Left ventricle myocardium superior (tissue), 1 donor: ENCODE measurements around the gene RETREG3. TPM values are rescaled to one million over a fixed set of nuclear protein-coding genes. Genes with fewer than 3 reads are reported as not detected.
"Not testable (repeated sequence)": the region's sequence is repeated elsewhere in the genome, so short reads cannot be mapped to it uniquely, and the experiment has no call there.

Experiments used
- ATAC-seq: fragments of 200-7000 bp; cut with Tn5 transposase; one replicate; pipeline ENCODE4 v1.9.1; 2020; ENCODE audit warnings: mild to moderate bottlenecking, moderate library complexity
- DNase-seq: peaks from one replicate; pipeline ENCODE4 v3.0.0-alpha.2; 2020
- intact Hi-C: fragments of 100-400 bp; cut with micrococcal nuclease; formaldehyde crosslinking; loops from one replicate; pipeline ENCODE4 v1.11.0; 2022
- total RNA-seq: library from RNA; stranded (reverse); fragmentation: NEBNext Ultra II Directional; extraction: Animal tissue kit (Norgen Biotek cat#: 25700); gene quantifications from one replicate; pipeline ENCODE4 v1.2.1, GENCODE V29; 2021
- donor health status: DM: no; HTN: yes; CAD: no; lungs with severe emphysema.

RETREG3 gene
- total RNA-seq, 1 donor from 2014 or later: 25.7 TPM

DNA sequence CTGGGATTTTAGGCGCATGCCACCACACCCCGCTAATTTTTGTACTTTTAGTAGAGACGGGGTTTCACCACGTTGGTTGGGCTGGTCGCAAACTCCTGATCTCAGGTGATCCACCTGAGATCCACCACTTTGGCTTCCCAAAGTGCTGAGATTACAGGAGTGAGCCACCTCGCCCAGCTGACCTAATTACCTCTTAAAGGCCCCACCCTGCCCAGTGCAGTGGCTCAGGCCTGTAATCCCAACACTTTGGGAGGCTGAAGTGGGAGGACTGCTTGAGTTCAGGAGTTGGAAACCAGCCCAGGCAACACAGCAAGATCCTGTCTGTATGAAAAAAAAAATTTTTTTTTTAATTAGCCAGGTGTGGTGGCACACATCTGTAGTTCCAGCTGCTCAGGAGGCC, 50.1 kb downstream of the RETREG3 start:
- intact Hi-C loops: no loop called here
- peak; percentile 25 for DNase-seq
- ATAC-seq: no peak

DNA sequence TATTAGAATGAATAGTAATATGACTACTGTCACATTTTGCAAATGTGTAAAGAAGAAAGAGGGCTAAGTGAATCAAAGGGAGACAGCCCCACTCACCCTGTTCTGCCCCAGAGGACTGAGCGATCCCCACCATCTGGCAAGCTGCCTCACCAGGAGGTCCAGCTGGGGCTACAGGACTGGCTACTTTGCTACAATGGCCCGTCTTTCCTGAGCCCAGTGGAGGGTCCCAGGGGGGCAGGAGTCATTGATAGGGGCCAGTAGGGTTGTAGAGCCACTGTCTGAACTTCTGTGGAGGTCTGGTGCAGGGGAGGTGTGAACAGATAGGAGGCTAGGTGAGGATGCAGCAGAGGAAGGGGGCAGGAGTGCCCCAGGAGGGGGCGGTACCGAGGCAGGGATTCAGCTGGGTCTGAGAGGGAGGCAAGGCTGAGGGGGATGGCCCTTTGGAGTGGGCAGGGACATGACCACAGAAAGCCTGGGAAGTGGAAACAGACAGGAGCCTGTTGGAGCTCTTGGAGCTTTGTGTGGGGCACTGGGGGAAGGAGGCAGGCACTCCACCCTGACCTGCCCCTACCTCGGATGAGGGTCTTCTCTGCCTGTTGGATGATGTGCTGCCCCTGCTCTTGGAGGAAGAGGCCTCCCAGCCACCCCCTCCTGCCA, 53.1 kb downstream of the RETREG3 start:
- ATAC-seq, intact Hi-C loops: not testable (repeated sequence)
- DNase-seq: peak; percentile 22

DNA sequence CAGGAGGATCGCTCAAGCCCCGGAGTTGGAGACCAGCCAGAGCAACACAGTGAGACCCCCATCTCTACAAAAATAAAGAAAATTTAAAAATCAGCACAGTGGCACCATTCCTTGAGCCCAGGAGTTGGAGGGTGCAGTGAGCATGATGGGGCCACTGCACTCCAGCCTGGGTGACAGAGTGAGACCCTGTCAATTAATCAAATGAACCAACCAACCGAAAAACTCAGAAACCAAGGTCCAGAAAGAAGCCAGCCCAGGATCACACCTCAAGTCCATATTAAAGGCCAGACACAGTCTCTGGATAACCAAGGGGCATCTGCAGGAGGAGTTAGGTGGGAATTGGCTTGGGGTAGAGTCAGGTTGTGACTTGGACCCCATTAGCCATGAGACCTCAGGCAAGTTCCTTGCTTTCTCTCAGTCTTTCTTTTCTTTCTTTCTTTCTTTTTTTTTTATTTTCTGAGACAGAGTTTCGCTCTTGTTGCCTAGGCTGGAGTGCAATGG, 54.0 kb downstream of the RETREG3 start:
- ATAC-seq: peak; percentile 1

DNA sequence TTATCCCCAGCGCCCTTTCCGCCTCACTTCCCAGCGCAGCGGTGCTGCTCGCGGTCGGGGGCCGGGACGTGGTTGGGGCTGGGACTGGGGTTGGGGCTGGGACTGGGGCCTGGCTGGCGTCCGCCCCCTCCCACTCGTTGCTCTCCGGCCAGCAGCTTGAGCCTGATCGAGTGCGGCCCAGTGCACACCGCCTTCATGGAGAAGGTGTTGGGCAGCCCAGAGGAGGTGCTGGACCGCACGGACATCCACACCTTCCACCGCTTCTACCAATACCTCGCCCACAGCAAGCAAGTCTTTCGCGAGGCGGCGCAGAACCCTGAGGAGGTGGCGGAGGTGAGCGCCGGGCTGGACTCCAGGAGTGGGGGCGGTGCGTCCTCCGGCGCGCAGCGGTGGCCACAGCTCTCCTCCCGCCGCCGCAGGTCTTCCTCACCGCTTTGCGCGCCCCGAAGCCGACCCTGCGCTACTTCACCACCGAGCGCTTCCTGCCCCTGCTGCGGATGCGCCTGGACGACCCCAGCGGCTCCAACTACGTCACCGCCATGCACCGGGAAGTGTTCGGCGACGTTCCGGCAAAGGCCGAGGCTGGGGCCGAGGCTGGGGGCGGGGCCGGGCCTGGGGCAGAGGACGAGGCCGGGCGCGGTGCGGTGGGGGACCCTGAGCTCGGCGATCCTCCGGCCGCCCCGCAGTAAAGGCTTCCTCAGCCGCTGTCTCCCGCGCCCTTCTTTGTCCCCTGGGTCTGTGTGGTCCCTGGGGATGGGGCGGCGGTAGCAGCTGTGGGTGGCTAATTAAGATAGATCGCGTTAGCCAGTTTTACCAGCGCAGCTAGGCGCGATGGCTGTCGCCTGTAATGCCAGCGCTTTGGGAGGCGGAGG, 54.7 kb downstream of the RETREG3 start:
- intact Hi-C loops: no loop called here
- DNase-seq (peak; percentile 93), ATAC-seq (peak; percentile 94)

More for the DNA sequence above, 54.0 kb downstream of the RETREG3 start:
- DNase-seq: no peak
- intact Hi-C loops: no loop called here

DNA sequence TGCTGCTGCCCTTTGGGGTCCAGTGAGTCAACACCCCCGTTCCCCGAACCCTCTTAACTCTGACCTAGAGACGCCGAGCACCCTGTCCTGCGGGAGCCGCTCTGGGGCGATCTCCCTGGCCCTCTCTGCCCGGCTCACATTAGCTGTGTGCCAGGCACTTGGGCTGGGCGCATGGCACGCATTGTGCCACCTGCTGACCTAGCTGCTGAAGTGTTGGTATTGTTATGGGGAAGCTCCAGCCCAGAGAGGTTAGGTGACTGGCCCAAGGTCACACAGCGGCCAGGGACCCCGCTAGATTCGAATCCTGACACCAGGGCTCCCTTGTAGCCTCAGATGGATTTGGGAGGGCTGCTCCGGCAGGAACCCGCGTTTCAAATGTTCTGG, 55.3 kb downstream of the RETREG3 start:
- intact Hi-C loops: no loop called here
- DNase-seq (no peak), ATAC-seq (peak; percentile 14)

DNA sequence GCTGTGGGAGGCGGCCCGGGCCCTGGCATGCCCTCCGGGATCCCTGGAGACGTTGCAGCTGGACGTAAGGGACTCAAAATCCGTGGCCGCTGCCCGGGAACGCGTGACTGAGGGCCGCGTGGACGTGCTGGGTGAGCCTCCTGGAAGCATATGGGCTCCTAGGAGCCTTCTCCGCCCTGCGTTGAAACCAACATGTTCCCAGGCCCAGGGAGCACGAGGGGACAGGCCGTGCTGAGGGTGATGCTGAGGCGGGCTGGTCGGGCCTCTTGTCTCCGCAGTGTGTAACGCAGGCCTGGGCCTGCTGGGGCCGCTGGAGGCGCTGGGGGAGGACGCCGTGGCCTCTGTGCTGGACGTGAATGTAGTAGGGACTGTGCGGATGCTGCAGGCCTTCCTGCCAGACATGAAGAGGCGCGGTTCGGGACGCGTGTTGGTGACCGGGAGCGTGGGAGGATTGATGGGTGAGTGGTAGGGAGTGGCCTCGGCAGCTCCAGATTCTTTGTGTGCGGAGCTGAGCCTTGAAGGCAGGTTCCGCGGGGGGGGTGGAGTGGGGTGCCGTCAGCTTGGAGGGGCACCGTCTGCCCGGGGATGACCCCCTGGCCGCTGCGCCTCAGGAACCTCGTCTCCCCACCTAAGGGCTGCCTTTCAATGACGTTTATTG, 55.9 kb downstream of the RETREG3 start:
- ATAC-seq: no peak
- intact Hi-C loops: no loop called here
- DNase-seq: no peak

DNA sequence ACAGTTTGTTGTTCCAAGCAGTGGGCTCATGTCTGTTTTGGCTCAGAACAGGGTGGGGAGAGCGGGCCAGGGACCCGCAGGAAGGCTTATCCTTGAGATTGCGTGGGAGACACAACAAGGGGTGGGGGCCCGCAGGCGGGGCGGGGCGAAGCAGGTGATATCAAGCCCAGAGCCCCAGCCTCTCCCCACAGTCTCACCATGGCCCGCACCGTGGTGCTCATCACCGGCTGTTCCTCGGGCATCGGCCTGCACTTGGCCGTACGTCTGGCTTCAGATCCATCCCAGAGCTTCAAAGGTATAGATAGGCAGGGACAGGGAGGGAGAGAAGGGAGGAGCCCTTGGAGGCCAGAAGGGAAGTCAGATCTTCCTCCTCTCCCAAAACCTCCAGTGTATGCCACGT, 56.4 kb downstream of the RETREG3 start, which contains the start of gene HSD17B1:
Gene HSD17B1, plus strand, starts transcription at position 188 of the 400 bp plus-strand sequence. Its CDS starts 11 bp downstream, at position 199.
- intact Hi-C loops, DNase-seq, ATAC-seq: not testable (repeated sequence)

DNA sequence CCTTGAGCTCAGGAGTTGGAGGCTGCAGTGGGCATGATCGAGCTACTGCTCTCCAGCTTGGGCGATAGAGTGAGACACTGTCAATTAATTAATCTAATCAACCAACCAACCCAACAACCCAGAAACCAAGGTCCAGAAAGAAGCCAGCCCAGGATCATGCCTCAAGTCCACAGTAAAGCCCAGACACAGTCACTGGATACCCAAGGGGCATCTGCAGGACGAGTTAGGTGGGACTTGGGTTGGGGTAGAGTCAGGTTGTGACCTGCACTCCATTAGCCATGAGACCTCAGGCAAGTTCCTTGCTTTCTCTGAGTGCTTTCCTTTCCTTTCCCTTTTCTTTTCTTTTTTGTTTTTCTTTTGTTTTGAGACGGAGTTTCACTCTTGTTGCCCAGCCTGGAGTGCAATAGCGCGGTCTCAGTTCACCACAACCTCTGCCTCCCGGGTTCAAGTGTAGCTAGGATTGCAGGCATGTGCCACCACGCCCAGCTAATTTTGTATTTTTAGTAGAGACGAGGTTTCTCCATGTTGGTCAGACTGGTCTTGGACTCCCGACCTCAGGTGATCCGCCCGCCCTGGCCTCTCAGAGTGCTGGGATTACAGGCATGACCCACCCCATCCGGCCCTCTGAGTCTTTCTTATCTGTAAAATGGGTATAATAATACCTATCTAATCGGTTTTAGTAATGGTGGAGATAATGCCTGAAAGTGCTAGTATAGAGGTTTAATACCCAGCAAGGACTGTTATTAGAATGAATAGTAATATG, 60.0 kb downstream of the RETREG3 start:
- ATAC-seq (no peak), DNase-seq (no peak)
- intact Hi-C loops: no loop called here

DNA sequence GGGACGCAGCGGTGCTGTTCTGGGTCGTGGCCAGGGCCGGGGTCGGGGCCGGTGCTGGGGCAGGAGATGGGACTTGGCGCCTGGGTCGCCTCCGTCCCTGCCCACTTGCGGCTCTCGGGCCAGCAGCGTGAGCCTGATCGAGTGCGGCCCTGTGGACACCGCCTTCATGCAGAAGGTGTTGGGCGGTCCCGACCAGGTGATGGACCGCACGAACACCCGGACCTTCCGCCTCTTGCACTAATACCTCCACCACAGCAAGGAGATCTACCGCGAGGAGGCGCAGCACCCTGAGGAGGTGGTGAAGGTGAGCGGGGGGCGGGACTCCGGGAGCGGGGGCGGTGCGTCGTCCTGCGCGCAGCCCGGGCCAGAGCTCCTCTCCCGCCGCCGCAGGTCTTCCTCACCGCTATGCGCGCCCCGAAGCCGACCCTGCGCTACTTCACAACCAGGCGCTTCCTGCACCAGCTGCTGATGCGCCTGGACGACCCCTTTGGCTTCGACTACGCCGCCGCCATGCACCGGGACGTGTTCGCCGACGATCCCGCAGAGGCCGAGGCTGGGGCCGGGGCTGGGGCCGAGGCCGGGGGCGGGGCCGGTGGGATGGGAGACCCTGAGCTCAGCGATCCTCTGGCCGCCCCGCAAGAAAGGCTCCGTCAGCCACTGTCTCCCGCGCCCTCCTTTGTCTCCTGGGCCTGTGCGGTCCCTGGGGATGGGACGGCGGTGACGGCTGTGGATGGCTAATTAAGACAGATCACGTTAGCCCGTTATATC, 60.9 kb downstream of the RETREG3 start:
- DNase-seq: peak; percentile 78
- peak; percentile 68 for ATAC-seq
- intact Hi-C loops: no loop called here

DNA sequence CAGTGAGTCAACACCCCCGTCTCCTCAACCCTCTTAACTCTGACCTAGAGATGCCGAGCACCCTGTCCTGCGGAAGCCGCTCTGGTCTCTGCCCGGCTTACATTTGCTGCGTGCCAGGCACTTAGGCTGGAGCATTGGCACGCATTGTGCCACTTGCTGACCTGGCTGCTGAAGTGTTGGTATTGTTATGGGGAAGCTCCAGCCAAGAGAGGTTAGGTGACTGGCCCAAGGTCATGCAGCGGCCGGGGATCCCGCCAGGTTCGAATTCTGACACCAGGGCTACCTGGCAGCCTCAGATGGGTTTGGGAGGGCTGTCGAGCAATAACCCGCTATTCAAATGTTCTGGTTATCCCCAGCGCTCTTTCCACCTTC, 61.5 kb downstream of the RETREG3 start:
- intact Hi-C loops: no loop called here
- DNase-seq (peak; percentile 75), ATAC-seq (peak; percentile 79)

DNA sequence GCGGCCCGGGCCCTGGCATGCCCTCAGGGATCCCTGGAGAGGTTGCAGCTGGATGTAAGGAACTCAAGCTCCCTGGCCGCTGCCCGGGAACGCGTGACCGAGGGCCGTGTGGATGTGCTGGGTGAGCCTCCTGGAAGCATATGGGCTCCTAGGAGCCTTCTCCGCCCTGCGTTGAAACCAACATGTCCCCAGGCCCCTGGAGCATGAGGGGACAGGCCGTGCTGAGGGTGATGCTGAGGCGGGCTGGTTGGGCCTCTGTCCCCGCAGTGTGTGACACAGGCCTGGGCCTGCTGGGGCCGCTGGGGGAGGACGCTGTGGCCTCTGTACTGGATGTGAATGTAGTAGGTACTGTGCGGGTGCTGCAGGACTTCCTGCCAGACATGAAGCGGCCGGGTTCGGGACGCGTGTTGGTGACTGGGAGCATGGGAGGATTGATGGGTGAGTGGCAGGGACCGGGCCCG, 62.1 kb downstream of the RETREG3 start:
- ATAC-seq (peak; percentile 4), DNase-seq (no peak)
- intact Hi-C loops: no loop called here

DNA sequence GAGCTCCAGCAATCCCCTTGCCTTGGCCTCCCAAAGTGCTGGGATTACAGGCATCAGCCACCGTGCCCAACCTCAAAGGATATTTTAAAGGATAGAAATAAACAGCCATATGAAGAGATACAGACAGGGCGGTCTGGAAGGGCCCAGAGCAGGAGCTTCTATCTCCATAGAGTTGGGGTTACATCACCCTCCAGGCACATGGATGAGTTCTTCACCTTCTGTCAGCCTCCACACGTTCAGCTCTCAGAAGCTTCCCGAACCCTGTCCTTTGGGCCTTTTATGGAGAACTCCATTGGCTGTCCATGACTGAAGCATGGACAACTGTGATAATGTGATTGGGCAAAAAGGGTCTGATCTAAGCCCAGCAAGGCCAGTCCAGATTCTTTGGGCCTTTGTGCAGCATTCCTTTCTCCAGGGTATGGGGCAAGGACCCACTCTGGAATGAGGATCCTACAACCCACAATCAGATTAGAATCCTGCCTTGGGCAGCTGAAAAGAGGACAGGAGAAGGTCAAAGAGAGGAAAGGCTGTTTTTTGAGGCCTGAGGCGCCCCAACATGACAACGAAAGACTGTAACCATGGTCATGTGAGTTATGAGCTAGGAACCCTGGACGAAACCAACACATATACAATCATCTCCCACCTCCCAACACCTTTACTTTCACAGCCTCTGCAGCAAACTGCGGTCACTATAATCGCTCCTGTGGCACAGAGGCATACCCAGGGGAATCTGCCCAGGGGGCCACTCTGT, 63.2 kb downstream of the RETREG3 start:
- intact Hi-C loops, DNase-seq, ATAC-seq: not testable (repeated sequence)

DNA sequence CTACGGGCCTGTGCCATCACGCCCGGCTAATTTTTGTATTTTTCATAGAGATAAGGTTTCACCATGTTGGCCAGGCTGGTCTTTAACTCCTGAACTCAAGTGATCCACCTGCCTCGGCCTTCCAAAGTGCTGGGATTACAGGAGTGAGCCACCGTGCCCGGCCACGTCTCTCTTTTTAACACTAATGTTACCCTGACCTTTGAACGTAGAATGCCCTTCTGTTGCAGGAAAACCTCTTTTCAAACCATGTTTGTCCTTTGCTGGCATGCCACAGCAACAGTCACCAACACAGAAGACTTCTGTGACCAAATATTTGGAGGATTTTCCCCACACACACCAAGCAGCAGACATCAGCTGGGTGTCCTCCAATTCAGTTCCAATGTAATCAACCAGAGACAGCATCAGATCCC, 64.3 kb downstream of the RETREG3 start:
- DNase-seq (no peak), ATAC-seq (no peak)
- intact Hi-C loops: no loop called here

DNA sequence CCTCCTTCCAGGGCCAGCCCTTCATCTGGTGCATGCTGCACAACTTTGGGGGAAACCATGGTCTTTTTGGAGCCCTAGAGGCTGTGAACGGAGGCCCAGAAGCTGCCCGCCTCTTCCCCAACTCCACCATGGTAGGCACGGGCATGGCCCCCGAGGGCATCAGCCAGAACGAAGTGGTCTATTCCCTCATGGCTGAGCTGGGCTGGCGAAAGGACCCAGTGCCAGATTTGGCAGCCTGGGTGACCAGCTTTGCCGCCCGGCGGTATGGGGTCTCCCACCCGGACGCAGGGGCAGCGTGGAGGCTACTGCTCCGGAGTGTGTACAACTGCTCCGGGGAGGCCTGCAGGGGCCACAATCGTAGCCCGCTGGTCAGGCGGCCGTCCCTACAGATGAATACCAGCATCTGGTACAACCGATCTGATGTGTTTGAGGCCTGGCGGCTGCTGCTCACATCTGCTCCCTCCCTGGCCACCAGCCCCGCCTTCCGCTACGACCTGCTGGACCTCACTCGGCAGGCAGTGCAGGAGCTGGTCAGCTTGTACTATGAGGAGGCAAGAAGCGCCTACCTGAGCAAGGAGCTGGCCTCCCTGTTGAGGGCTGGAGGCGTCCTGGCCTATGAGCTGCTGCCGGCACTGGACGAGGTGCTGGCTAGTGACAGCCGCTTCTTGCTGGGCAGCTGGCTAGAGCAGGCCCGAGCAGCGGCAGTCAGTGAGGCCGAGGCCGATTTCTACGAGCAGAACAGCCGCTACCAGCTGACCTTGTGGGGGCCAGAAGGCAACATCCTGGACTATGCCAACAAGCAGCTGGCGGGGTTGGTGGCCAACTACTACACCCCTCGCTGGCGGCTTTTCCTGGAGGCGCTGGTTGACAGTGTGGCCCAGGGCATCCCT, 65.7 kb downstream of the RETREG3 start:
- ATAC-seq (no peak), DNase-seq (no peak)
- intact Hi-C loops: no loop called here

DNA sequence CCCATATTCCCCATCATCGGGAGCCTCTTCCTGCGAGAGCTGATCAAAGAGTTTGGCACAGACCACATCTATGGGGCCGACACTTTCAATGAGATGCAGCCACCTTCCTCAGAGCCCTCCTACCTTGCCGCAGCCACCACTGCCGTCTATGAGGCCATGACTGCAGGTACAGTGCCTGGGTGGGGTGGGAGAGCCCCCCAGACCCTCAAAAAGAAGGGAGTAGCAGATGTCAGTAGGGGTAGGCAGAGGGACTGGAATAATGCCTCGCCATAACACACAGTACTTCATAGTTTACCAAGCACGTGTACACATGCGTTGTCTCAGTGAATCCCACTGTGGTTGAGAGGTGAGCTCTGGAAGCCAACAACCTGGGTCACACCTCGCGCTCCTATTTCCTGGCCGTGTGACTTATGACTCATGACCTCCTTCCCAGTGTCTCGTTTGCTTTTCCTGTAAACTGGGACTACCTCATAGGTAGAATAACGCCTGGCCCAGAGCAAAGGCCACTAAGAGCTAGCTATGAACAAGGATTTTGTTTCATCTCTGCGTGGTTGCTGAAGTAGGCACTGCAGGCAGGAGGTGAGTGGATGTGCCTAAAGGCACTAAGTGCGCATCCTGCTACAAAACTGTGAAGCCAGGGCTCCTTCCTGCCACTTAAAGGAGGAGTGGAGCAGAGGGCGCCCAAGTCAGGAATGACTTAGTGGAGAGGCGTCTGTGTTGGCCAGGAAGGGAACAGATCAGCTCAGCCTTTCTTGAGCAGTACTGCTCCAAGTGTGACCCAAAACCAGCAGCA, 67.9 kb downstream of the RETREG3 start:
- no peak for ATAC-seq
- intact Hi-C loops: no loop called here
- DNase-seq: no peak

DNA sequence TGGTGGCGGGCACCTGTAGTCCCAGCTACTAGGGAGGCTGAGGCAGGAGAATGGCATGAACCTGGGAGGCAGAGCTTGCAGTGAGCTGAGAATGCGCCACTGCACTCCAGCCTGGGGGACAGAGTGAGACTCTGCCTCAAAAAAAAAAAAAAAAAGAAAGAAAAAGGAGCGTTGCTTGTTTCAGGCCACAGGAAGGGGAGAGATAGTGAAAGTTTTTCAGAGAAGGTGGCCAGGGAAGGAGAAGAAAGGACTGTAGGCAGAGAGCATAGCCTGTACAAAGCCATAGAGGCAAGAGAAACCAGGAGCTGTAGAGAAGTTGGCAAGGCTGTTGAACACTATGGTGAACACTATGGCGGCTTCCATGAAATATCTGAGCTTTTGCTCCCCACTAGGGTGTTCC, 68.6 kb downstream of the RETREG3 start:
- intact Hi-C loops, DNase-seq, ATAC-seq: not testable (repeated sequence)
